ENCODE measurements around the gene ARVCF. TPM values are rescaled to one million over a fixed set of nuclear protein-coding genes. Genes with fewer than 3 reads are reported as not detected.
"Not testable (repeated sequence)": the region's sequence is repeated elsewhere in the genome, so short reads cannot be mapped to it uniquely, and the experiment has no call there.

Gene ARVCF
- total and polyA plus RNA-seq, 4 donors: 10.0 to 23.4 (median 16.6) TPM

DNA sequence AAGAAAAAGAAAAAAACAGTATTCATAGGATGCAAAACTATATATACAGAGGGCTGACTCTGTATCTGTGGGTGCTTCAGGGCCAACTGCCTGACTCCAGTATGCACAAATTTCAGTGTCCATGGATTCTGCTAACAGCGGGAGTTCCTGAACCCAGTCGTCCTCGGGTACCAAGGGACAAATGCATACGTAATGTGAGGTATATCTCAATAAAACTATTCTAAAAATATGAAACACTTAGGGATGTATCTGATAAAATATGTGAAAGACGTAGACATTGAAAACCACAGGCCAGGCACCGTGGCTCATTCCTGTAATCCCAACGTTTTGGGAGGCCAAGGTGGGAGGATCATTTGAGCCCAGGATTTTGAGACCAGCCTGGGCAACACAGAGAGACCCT lies 88.9 kb downstream of the ARVCF start:
- peaks cover 0 to 1% (median 0%) of the 10 kb centered on the region in 5 donors for H3K4me1 ChIP-seq (ENCODE audit: control insufficient read depth in 5 of 5, insufficient read depth in 5 of 5, low read length in 5 of 5)
- H3K27me3 ChIP-seq (ENCODE audit: control insufficient read depth in 3 of 3, insufficient read depth in 3 of 3, low read length in 2 of 3): no peaks in the 10 kb centered on the region
- H3K27ac ChIP-seq (ENCODE audit: low read depth in 1 of 2, low read length in 1 of 2): no peak overlapping the region
- WGBS, 2 donors: 89 to 95% methylated on average over 7 of the region's 7 CpGs
- TF ChIP-seq, protein P1, sequence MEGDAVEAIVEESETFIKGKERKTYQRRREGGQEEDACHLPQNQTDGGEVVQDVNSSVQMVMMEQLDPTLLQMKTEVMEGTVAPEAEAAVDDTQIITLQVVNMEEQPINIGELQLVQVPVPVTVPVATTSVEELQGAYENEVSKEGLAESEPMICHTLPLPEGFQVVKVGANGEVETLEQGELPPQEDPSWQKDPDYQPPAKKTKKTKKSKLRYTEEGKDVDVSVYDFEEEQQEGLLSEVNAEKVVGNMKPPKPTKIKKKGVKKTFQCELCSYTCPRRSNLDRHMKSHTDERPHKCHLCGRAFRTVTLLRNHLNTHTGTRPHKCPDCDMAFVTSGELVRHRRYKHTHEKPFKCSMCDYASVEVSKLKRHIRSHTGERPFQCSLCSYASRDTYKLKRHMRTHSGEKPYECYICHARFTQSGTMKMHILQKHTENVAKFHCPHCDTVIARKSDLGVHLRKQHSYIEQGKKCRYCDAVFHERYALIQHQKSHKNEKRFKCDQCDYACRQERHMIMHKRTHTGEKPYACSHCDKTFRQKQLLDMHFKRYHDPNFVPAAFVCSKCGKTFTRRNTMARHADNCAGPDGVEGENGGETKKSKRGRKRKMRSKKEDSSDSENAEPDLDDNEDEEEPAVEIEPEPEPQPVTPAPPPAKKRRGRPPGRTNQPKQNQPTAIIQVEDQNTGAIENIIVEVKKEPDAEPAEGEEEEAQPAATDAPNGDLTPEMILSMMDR (IDR thresholded peaks at IDR 0.05; ENCODE audit: control extremely low read depth, extremely low read depth): no peak
- ATAC-seq (ENCODE audit: insufficient read depth, low FRiP score): no peak
- DNase-seq: no peak
- H3K4me3 ChIP-seq: no peak overlapping the region
- H3K9me3 ChIP-seq (ENCODE audit: control insufficient read depth in 4 of 4, insufficient read depth in 3 of 4, low read length in 3 of 4): no peaks in the 10 kb centered on the region
- H3K36me3 ChIP-seq (ENCODE audit: control insufficient read depth in 4 of 4, insufficient read depth in 4 of 4, low read length in 4 of 4): peaks cover 0 to 12% (median 0%) of the 10 kb centered on the region in 4 donors
- no peak overlapping the region for H3K9ac ChIP-seq (ENCODE audit: insufficient read depth in 1 of 2, low read length in 2 of 2)

DNA sequence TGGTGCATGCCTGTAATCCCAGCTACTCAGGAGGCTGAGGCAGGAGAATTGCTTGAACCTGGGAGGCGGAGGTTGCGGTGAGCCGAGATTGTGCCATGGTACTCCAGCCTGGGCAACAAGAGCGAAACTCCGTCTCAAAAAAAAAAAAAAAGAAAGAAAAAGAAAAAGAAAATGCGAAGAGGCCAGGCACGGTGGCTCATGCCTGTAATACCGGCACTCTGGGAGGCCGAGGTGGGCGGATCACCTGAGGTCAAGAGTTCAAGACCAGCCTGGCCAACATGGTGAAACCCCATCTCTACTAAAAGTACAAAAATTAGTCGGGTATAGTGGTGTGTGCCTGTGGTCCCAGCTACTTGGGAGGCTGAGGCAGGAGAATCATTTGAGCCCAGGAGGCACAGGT lies 90.6 kb downstream of the ARVCF start:
- 86 to 92% methylated on average over 11 of the region's 11 CpGs for WGBS, 2 donors
- H3K9me3 ChIP-seq (ENCODE audit: control insufficient read depth in 4 of 4, insufficient read depth in 3 of 4, low read length in 3 of 4); H3K9ac ChIP-seq (ENCODE audit: insufficient read depth in 1 of 2, low read length in 2 of 2); DNase-seq; ATAC-seq (ENCODE audit: insufficient read depth, low FRiP score); H3K27me3 ChIP-seq (ENCODE audit: control insufficient read depth in 3 of 3, insufficient read depth in 3 of 3, low read length in 2 of 3); H3K4me3 ChIP-seq; H3K4me1 ChIP-seq (ENCODE audit: control insufficient read depth in 5 of 5, insufficient read depth in 5 of 5, low read length in 5 of 5); H3K27ac ChIP-seq (ENCODE audit: low read depth in 1 of 2, low read length in 1 of 2): not testable (repeated sequence)
- peaks cover 0 to 14% (median 0%) of the 10 kb centered on the region in 4 donors for H3K36me3 ChIP-seq (ENCODE audit: control insufficient read depth in 4 of 4, insufficient read depth in 4 of 4, low read length in 4 of 4)

DNA sequence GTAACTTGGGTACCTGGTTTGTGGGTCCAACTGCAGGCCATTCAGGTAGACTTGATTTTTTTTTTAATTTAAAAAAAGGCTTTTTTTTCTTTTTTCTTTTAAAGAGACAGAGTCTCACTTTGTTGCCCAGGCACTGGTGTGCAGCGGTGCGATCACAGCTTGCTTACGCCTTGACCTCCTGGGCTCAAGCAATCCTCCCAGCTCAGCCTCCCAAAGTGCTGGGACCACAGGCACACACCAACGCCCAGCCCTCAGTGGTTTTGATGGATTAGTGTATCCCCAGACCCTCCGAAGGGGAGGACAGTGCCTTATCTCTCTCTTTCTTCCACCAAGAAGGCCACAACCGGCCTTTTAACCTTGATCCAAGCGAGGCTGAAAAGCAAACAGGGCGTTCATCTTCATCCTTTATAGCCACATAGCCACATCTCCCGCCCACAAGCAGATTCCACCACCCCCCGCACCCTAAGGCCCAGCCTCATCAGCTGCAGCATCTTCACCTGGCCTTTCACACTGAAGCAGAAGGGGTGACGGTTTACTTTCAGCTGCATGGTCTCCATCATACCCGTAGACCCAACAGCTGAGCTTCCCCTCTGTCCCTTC lies 92.6 kb downstream of the ARVCF start:
- Histone ChIP-seq H3K36me3 (ENCODE audit: control insufficient read depth in 4 of 4, insufficient read depth in 4 of 4, low read length in 4 of 4) (peaks cover 0 to 7% (median 0%) of the 10 kb centered on the region in 4 donors), H3K27me3 (ENCODE audit: control insufficient read depth in 3 of 3, insufficient read depth in 3 of 3, low read length in 2 of 3) (no peaks in the 10 kb centered on the region), H3K4me1 (ENCODE audit: control insufficient read depth in 5 of 5, insufficient read depth in 5 of 5, low read length in 5 of 5) (no peaks in the 10 kb centered on the region), H3K27ac (ENCODE audit: low read depth in 1 of 2, low read length in 1 of 2) (no peak overlapping the region), H3K9ac (ENCODE audit: insufficient read depth in 1 of 2, low read length in 2 of 2) (no peak overlapping the region), H3K9me3 (ENCODE audit: control insufficient read depth in 4 of 4, insufficient read depth in 3 of 4, low read length in 3 of 4) (no peaks in the 10 kb centered on the region), H3K4me3 (no peak overlapping the region)
- WGBS, 2 donors: 90 to 95% methylated on average over 12 of the region's 12 CpGs
- ATAC-seq (ENCODE audit: insufficient read depth, low FRiP score): no peak
- no peak for DNase-seq
- TF ChIP-seq, protein P1 (IDR thresholded peaks at IDR 0.05; ENCODE audit: control extremely low read depth, extremely low read depth): no peak

DNA sequence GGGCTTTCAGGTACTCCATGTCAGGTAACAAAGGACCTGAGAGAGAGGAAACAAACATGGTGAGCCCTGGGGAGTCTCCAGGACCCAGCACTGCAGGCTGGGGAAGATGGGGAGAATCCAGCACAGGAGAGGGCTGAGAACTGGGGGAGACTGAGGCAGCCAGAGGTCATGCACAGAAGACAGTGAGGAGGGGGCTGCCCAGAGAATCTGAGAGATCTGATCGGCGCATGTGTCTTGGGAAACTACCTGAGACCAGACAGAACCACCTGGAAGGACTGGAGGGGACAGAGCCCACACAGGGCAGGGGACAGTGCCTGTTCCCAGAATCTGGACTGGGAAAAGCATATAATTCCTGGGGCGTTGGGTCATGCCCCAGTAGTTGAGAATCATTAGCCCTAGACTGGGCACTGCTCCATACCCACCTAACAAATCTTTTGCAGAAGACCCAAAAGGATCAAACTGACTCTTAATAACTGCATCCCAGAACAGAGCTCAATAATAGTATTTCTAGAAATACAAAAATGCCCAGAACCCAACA lies 95.0 kb downstream of the ARVCF start:
- TF ChIP-seq, protein P1 (IDR thresholded peaks at IDR 0.05; ENCODE audit: control extremely low read depth, extremely low read depth): no peak
- ATAC-seq (ENCODE audit: insufficient read depth, low FRiP score): no peak
- H3K36me3 ChIP-seq (ENCODE audit: control insufficient read depth in 4 of 4, insufficient read depth in 4 of 4, low read length in 4 of 4): peaks cover 0 to 26% (median 4%) of the 10 kb centered on the region in 4 donors
- no peak overlapping the region for H3K4me3 ChIP-seq
- no peak for DNase-seq
- no peak overlapping the region for H3K27ac ChIP-seq (ENCODE audit: low read depth in 1 of 2, low read length in 1 of 2)
- no peaks in the 10 kb centered on the region for H3K27me3 ChIP-seq (ENCODE audit: control insufficient read depth in 3 of 3, insufficient read depth in 3 of 3, low read length in 2 of 3)
- H3K9me3 ChIP-seq (ENCODE audit: control insufficient read depth in 4 of 4, insufficient read depth in 3 of 4, low read length in 3 of 4): no peaks in the 10 kb centered on the region
- H3K9ac ChIP-seq (ENCODE audit: insufficient read depth in 1 of 2, low read length in 2 of 2): no peak overlapping the region
- no peaks in the 10 kb centered on the region for H3K4me1 ChIP-seq (ENCODE audit: control insufficient read depth in 5 of 5, insufficient read depth in 5 of 5, low read length in 5 of 5)
- 69 to 95% methylated on average over 3 of the region's 3 CpGs for WGBS, 2 donors

Small RNA genes lying within 50 kb of the gene (small RNA-seq; reads per million reads assigned to genes)
- 6.4 reads per million, percentile 95 among the genes with 10 or more reads in this experiment for gene MIR185 (ENCODE audit: low replicate concordance)

Other genes with a start within 250 kb of the ARVCF start
- gene GNB1L, start 161.9 kb downstream of the ARVCF start, total RNA-seq: 1 to 10 TPM; 4.5 to 9.3 TPM
- gene GNB1L, start 161.9 kb downstream of the ARVCF start, polyA plus RNA-seq: 1 to 10 TPM; 5.1 to 8.3 TPM
- 10 to 100 TPM; 11.4 to 22.7 TPM for gene RTL10, start 161.9 kb downstream of the ARVCF start, total RNA-seq
- gene RTL10, start 161.9 kb downstream of the ARVCF start, polyA plus RNA-seq: 10 to 100 TPM in 1 of 2 donors, 1 to 10 TPM in 1; 7.4 to 11.7 TPM
- gene COMT, start 75.1 kb downstream of the ARVCF start, total RNA-seq: 100 to 1,000 TPM; 147 to 218 TPM
- 100 to 1,000 TPM; 198 to 272 TPM for gene COMT, start 75.1 kb downstream of the ARVCF start, polyA plus RNA-seq
- gene TXNRD2, start 75.0 kb downstream of the ARVCF start, total RNA-seq: 10 to 100 TPM; 20.3 to 41.1 TPM
- 10 to 100 TPM; 23.3 to 59.2 TPM for gene TXNRD2, start 75.0 kb downstream of the ARVCF start, polyA plus RNA-seq
- gene TANGO2, start 4.3 kb upstream of the ARVCF start, total RNA-seq: 10 to 100 TPM; 20.7 to 48.8 TPM
- 10 to 100 TPM; 28.2 to 40.0 TPM for gene TANGO2, start 4.3 kb upstream of the ARVCF start, polyA plus RNA-seq
- gene DGCR8, start 63.4 kb upstream of the ARVCF start, total RNA-seq: 10 to 100 TPM; 34.7 to 38.4 TPM
- gene DGCR8, start 63.4 kb upstream of the ARVCF start, polyA plus RNA-seq: 10 to 100 TPM; 13.2 to 17.6 TPM
- 10 to 100 TPM; 81.5 to 84.8 TPM for gene RANBP1, start 99.3 kb upstream of the ARVCF start, total RNA-seq
- 100 to 1,000 TPM in 1 of 2 donors, 10 to 100 TPM in 1; 72.9 to 119 TPM for gene RANBP1, start 99.3 kb upstream of the ARVCF start, polyA plus RNA-seq
- 10 to 100 TPM; 37.5 to 62.4 TPM for gene TRMT2A, start 100.4 kb upstream of the ARVCF start, total RNA-seq
- 10 to 100 TPM; 48.3 to 71.1 TPM for gene TRMT2A, start 100.4 kb upstream of the ARVCF start, polyA plus RNA-seq
- gene ZDHHC8, start 115.0 kb upstream of the ARVCF start, total RNA-seq: 10 to 100 TPM; 29.1 to 75.1 TPM
- gene ZDHHC8, start 115.0 kb upstream of the ARVCF start, polyA plus RNA-seq: 10 to 100 TPM; 28.4 to 41.9 TPM
- 1 to 10 TPM; 1.6 to 4.0 TPM for gene CCDC188, start 134.2 kb upstream of the ARVCF start, total RNA-seq
- 1 to 10 TPM in 1 of 2 donors, under 1 TPM in 1; 0.63 to 1.1 TPM for gene CCDC188, start 134.2 kb upstream of the ARVCF start, polyA plus RNA-seq

All from lung (tissue), 13 donors.